HG02588 (cell line): ENCODE measurements around the gene OTOG.

ENCODE experiments used
- ATAC-seq: cut with Tn5 transposase; IDR thresholded peaks from one replicate; pipeline ENCODE4 v1.9.1; 2021; ENCODE audit warnings: mild to moderate bottlenecking, moderate library complexity; ENCODE audit not compliant: unreplicated experiment

OTOG gene

DNA sequence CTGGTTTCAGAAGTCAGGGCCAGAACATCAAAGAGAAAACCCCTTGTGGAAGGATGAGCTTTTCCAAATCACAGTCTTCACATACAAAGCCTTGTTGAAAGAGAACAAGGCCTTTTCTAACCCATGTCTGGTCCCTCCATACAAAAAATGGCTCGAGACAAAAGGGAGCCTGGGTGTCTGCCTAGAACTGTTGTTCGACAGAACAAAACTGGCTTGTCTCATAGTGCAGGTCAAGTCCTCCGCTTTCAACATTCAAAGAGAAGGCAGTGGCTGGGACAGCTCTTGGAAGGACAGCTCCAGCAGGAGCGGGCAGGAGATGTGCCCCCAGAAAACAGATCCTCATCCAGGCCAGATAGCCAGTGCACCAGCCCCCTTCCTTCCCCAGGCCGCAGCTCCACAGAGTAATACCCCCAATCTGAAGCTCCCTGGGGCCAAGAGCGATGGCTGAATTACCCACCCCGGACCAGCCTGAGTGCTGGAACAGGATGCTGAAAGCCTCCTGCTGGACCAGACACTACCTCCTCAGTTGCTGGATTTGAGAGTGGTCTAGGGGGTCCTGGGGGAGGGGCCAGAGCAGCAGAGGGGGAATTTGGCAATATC, 30.4 kb upstream of the OTOG start:
- ATAC-seq, result no peak

DNA sequence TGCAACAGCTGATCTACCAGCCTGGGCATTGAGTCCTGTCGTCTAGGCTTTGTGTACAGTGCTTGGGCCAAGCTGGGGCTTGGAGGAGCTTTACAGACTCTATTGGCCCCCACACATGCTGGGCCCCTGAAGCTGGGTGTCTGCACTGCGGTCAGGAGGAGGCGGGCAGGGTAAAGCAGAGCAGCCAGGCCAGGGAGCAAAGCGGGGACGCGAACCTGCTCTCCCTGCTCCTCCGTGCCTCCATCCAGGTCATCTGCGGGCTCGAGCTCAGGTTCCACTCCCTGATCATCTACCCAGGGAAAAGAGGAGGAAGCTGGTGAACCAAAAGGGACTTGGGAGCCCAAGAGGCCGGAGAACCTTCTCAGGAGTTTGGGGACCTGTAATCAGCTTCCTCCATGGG, 29.9 kb upstream of the OTOG start:
- no peak for ATAC-seq

DNA sequence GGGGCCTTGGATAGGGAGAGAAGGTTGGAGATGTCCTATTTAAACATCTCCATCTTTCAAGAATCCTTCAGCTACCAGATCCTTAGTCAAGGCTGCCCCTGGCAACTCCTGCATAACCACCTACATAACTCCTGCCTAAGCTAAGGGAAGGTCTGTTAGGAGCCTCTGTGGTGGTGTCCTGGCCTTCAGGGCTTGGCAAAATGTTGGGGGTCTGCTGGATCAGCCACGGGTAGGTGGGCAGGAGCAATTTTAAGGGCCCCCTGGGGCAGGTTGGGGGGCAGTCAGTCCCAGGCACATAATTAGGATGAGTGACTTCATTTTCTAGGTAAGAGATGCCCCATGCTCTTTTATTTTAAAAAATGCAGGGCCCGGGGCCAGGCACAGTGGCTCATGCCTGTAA, 28.7 kb upstream of the OTOG start:
- no peak for ATAC-seq

DNA sequence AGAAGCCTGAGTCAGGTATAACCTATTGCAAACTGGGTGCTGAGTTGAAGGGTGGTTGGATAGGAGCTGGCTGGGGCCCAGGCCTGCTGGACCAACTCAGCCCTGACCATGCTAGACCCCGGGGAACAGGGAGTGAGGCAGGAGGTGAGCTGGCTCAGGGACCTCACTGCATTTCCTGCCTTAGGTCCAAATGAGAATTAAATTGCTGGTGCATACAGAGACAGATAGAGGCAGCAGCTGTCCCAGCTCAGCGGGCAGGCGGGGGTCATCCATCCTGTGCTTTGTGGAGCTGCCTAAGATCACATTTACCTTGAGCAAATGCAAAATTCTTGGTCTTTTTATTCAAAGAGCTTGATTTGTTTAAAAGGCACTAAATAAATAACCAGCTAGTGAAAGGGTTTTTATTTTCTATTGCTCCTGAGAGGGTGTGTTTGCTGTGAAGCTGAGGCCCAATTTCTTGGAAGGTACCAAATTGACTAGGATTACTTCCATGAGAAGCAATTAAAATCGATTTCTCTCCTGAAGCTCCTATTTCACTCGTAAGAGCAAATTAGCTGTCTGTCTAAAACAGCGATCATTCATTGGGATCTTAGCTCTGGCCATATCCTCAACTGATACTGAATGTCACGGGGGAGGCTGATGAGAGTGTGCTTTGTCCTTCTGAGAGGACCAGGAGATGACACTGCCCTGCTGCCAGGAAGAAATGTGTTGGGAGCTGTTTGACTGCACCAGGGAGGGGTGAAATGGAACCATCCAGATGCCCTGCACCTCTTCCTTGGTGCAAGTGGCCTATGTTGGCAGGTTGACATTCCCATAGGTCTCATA, 27.8 kb upstream of the OTOG start:
- no peak for ATAC-seq

DNA sequence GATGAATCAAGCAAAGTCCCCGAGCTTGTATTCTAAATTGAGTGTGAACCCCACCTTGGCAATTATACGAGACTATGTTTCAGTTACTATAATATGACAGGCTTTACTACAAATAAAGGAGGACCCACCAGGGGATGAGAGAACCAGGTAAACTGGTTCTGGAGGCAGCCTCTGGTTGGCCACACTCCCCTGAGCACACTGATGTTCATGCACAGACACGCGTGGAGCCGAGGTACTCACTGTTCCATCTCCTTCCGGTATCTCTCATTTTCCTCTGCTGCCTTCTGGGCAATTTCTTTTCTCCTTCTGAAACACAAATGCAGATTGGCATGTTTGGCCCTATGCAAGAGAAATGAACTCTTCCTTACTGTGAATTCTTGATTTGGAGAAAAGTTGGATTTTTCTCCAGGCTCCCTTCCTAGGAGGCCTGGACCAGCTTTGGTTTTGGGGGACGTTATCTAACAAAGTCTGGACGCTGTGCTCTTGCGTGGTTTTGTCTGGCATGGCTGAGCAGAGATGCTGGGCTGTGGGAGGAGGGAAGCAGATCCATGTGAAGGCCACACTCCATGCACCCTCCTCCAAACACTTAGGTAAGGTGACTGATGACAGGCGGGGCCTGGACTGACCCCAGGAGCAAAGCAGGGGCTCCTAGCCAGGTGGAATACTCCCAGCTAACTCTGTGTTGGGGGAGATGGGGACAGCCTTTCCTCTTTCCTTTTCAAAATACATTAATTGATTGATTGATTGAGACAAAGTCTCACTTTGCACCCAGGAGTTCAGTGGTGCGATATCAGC, 25.8 kb upstream of the OTOG start:
- ATAC-seq, result no peak

DNA sequence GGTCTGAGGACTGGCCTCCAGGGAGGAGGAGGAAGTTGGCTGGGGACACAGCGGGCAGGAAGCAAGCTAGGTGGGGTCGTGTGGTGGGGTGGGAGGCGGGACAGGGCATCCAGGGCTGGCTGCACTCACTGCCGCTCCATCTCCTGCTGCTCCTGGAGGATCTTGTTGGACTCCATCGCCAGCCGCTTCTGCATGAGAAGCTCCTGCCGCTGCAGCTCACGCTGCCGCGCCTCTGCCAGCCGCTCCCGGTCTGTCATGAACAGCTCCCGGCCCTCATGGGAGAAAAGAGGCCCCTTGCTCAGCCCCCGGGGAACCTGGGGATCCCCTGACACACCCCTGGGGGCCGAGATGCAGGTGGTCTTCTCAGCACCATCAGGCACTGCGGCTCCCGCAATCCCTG, 24.4 kb upstream of the OTOG start:
- ATAC-seq, result no peak

DNA sequence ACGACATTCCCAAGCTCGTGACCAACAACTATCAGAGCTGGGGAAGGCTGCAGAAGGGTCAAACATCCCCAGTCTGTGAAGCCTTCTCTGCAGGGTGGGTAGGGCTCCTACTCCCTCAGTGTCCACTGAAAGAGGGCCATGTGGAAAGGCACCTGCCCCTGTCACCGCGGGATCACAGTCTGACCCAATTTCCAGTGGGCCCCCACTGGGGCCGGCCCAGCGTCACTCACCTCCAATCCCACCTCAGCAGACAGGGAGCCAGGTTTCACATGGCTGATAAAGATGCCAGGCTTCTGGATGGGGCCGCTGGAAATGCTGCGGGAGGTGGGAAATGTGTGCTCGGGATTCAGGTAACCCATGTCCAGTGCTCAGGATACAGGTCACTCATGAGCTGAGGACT, 22.8 kb upstream of the OTOG start:
- no peak for ATAC-seq

DNA sequence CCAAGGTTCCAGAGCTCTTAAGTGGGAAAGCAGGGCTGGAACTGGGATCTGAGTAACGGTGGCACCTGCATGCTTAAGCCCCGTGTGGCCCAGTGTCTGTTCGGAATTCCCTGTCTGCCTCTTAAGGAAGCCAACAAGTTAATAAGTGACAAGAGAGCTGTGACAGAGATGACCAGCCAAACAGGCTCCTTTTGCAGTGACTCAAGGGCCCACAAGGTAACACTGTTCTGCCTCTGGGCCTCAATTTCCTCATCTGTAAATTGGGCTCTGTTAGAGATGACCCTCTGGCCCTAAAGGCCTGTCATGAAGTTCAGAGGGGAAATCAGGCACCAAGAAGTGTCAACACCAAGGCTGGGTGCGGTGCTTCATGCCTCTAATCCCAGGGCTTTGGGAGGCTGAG, 21.5 kb upstream of the OTOG start:
- ATAC-seq, result no peak

DNA sequence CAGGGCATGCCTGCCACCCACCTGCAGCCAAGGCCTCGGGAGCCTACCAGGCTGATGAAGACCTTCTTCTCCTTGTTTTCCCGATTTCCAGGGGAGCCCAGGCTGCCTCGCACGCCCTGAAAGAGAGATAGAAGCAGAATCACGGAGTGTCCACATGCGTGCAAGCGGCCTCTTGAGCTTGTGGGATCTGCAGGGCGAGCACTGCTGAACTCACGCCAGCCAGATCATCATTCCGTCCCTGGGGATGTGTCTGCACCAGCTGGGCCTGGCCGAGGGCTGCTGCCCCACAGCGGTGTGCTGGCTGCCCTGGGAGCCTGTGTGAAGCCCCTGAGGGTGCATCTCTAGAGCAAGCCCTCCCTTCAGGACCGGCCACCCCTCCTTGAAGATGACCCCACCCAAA, 20.7 kb upstream of the OTOG start:
- ATAC-seq, result no peak

DNA sequence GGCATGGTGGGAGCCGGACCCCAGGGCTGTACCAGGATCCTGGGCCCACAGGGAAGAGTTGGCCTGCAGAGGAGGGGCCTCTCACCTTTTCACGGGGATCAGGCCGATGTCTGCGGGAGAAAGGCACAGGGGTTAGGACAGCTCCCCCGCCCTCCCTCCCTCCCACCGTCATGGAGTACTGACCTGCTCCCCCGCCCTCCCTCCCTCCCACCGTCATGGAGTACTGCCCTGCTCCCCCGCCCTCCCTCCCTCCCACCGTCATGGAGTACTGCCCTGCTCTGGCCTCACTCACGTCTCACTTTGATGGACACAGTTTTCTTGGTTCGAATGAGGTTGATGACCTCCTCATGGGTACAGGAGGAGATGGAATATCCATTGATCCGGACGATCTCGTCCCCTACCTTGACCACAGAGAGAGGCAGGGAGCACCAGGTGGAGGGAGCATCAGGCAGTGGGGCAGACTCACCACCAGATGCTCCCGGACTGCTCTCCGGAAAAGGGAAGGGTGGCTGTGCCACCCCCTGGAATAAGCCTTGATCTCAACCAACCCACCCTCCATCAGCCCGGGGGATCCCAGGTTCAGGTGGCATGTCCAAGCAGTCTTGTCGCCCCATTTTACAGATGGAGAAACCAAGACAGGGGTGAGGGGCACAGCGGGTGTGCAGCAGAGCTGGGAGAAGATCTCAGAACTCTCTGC, 20.0 kb upstream of the OTOG start:
- ATAC-seq, result no peak

DNA sequence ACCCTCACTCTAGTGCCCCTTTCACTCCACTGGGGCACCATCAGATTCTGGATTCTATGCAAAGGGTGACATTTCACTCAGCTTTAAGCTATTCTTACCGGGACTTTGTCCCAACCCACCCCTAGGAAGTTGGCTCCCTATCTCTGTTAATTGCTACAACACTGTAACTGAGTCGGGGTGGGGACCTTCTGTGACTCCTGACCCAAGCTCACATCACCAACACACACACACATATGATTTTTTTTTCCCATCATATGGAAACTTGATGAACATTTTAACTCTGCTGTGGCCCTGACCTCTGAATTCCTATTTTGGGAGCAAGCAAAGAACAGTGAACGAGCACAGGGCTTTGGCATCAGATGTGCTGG, 19.4 kb upstream of the OTOG start:
- no peak for ATAC-seq

DNA sequence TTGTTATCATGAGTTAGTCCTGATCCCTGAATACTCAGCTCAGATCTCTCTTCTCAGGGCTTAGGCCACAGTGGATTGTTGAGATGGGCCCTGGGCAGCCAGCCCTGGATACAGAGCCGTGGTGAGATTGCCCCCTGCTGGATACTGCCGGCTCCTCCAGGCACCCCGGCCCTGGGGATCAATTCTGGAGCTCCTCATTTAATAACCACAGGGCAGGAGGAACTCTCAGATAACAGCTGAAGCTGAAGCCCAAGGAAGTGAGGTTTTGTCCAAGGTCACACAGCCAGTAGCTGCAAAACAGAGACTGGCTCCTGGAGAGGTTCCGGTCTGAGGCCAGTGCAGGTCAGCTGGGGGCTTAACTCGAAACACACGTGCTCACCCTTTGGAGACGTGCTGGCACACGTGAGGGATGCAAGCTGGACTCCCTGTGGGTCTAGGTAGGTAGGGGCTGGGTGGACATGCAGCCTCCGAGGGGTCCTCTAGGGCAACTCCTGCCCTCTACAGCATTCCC, 18.8 kb upstream of the OTOG start:
- ATAC-seq, result no peak

DNA sequence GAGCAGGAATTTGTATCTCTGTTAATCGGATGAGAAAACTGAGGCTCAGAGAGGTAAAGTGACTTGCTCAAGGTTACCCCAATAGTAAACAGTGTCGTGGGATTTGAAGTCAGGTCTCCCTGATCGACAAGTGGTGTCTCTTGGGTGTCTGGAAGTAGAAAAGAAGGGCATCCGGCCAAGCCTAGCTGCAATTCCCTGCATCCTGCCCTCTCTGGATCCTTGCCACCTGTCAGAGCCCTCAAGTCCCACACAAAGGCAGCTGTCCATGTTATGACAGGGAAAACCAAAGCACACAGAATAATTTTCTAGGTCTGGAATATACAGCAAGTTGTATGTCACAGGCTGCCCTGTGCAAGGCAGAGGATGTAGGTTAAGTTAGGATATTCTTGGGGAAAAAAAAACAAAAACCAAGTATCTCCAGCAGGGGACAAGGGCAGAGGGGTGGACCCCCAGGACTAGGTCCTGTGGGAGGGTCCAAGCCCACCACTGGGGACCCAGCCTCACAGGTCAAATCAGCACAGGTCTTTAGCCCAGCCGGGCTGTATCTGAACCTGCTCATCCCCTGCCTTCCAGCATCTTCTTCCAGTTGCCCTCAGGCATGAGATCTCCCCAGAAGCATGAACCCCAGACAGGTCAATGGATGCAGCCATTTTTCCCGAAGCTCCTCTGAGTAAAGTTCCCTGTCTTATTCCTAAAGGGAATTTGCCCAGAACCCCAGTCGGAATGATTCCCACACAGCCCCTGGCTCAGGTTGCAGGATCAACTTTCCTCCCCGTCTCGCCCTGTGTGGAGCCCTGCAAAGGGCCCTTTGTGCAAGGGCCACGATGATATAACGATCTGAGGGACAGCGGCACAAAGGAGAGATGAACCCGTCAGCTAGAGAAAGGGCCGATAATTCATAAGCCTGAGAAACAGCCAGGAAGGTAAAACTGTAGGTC, 17.9 kb upstream of the OTOG start:
- no peak for ATAC-seq

DNA sequence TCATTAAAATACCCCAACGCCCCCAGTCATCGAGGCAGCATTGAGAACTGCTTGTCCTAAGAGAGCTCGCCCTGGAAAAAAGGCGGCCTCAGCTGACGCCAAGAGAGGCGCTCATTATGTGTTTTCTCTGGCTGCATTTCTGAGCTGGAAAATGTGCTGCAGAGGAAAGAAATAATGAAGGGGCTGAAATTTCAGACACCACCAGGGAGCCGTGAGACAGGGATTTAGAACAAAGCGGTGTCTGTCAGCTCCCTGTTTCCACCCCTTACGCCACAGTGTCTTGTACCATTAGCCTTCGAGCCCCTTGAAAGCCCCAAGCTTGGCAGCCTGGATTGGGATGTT, 17.2 kb upstream of the OTOG start:
- ATAC-seq, result no peak

DNA sequence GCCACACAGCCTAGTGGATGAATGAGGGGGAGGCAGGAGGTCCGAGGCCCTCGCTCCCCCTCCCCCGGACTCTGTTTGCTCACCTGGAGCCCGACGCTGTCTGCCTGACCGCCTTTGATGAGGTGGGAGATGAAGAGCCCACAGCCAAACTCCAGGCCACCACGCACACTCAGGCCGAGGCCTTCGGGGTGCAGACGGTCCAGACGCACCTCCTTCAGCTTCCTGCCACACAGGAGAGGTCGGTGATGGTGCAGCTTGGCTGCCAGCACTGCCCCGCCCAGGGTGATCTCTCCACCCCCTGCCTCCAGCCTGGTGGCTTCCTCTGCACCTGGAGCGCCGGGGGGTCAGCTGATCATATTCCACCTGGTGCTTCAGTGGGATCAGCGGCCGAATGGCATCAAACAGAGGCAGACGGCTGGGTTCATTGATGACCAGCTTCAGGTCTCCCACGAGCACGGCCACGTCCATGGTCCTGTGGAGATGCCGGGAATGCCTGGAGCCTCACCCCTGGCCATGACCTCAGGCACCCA, 15.9 kb upstream of the OTOG start:
- no peak for ATAC-seq

DNA sequence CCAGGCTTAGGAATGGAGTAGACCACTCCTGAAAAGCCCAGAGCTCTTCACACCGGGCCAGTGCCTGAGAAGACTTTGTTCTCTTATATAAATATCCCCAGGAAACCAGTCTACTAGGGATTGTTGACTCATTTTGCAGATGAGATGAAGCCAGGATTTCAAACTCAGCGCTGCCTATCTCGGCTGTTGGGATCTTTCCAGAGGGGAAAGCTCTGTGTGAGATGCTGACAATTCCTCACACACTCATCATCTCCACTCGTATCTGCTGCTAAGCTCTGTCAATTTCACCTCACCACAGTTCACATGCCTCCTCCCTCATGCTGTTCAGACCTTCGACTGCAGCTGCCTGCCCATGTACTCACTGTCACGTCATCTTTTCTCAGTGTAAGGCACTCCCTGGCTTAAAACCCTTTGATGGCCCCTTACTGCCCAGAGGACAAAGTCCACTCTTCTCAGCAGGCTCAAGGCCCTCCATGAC, 15.4 kb upstream of the OTOG start:
- ATAC-seq, result no peak

DNA sequence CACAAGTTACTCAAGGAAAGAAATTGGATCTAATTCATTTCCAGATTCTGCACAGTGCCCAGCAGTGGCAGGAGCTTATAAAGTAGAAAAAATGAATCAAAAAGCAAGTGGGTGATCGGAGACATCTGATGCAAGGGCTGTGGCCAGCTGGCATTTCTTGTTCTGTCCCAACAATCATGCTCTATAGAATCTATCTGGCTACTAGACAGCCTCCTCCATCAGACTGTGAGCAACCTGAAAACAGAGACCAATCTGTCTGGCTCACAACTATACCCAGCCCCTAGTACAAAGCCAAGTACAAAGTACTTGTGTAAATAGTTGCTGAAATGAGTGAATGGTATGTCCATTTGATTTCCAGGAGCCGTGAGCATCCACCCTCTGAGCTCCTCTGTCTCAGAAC, 14.3 kb upstream of the OTOG start:
- no peak for ATAC-seq

DNA sequence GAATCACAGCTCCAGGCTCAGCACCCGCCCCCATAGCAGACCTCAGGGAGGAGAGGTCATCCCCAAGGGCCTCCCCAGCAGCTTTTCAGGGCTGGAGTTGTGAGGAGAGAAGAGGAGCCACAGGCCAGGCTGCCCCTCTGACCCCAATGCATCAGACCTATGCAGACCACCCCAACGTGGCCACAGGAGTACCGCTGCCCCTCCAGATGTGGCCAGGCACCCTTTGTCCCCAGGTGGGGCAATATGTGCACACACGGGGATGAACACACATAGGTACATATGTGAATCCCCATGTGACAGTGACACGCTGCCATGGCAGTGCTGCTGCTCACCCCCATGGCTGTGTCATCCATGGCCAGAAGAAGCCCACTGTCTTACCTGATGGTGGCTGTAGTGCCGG, 13.7 kb upstream of the OTOG start:
- ATAC-seq, result no peak

DNA sequence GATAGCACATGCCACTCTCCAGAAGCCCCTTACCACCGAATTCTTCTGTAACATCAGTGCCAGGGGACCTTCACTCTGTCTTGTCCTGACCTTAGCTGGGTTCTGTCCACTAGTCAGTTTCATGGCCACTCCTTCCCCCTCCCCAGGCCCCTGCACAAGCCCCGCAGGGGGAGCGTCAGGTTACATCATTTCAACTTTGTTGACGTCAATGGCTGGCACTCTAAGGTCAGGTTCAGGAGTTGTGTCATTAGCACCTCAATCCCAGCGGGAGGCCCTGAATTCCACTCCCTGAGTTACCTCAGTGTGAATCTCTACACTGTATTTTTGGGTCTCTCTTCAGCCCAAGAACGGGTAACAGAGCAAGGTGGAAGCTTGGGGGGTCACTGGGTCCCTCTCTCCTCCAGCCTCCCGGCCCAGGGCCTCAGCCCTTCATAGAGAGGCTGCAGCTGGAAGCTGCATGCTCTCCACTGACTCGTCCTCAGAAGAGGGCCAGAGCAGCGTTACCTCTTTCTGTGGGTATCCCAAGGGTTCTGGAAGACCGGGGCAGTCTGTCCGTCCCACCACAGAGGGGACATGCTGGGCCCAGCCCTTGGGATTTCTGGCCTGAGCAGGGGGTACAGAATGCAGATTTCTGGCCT, 13.2 kb upstream of the OTOG start:
- no peak for ATAC-seq
